GM23248 (cell line): ENCODE data around the gene SH3PXD2A. TPM values are rescaled to one million over a fixed set of nuclear protein-coding genes. Genes with fewer than 3 reads are reported as not detected.

ENCODE experiments used
- DNase-seq: peaks from one replicate; pipeline ENCODE4 v3.0.0-alpha.2; 2015
- H2AFZ ChIP-seq: fragments of 200-600 bp; sonication (generic); 2 replicates; pipeline ENCODE4 v1.6.1; 2016; ENCODE audit warnings: antibody characterized with exemption
- H3F3A ChIP-seq: fragments of 200-600 bp; sonication (generic); 2 replicates; pipeline ENCODE4 v1.6.1; 2016; ENCODE audit warnings: mild to moderate bottlenecking, antibody characterized with exemption, mixed run types; ENCODE audit not compliant: insufficient read depth
- H3K27ac ChIP-seq: fragments of 200-600 bp; sonication (generic); 2 replicates; pipeline ENCODE4 v1.5.1; 2016; ENCODE audit warnings: mild to moderate bottlenecking
- H3K27me3 ChIP-seq: fragments of 200-600 bp; sonication (generic); replicated peaks from 2 replicates; pipeline ENCODE4 v1.6.1; 2016; ENCODE audit warnings: mild to moderate bottlenecking; ENCODE audit not compliant: insufficient read depth
- H3K36me3 ChIP-seq: fragments of 200-600 bp; sonication (generic); 2 replicates; pipeline ENCODE4 v1.6.1; 2016; ENCODE audit warnings: low read depth, mild to moderate bottlenecking
- H3K4me1 ChIP-seq: fragments of 200-600 bp; sonication (generic); 2 replicates; pipeline ENCODE4 v1.6.1; 2016; ENCODE audit warnings: mild to moderate bottlenecking; ENCODE audit not compliant: insufficient read depth
- H3K4me2 ChIP-seq: fragments of 200-600 bp; sonication (generic); one replicate; pipeline ENCODE4 v1.6.1; 2016; ENCODE audit warnings: mild to moderate bottlenecking; ENCODE audit not compliant: unreplicated experiment
- H3K4me3 ChIP-seq: fragments of 200-600 bp; sonication (generic); 2 replicates; pipeline ENCODE4 v1.5.1; 2016; ENCODE audit warnings: mild to moderate bottlenecking
- H3K79me2 ChIP-seq: fragments of 200-600 bp; sonication (generic); 2 replicates; pipeline ENCODE4 v1.6.1; 2016; ENCODE audit warnings: mild to moderate bottlenecking; ENCODE audit not compliant: insufficient read depth
- H3K9ac ChIP-seq: fragments of 200-600 bp; sonication (generic); 2 replicates; pipeline ENCODE4 v1.6.1; 2016; ENCODE audit warnings: mild to moderate bottlenecking
- H3K9me2 ChIP-seq: fragments of 200-600 bp; sonication (generic); 2 replicates; pipeline ENCODE4 v1.6.1; 2016; ENCODE audit warnings: mixed run types, mild to moderate bottlenecking, moderate library complexity; ENCODE audit not compliant: insufficient read depth
- H3K9me3 ChIP-seq: fragments of 200-600 bp; sonication (generic); one replicate; pipeline ENCODE4 v1.6.1; 2017; ENCODE audit warnings: low read depth
- H4K20me1 ChIP-seq: fragments of 200-600 bp; sonication (generic); 2 replicates; pipeline ENCODE4 v1.6.0; 2016; ENCODE audit not compliant: insufficient read depth
- EZH2 ChIP-seq: fragments of 200-600 bp; sonication (generic); IDR thresholded peaks from 2 replicates; pipeline ENCODE4 v1.6.1; 2018; ENCODE audit warnings: antibody characterized with exemption, mild to moderate bottlenecking; ENCODE audit not compliant: insufficient read depth, poor library complexity, severe bottlenecking
- EZH2phosphoT487 ChIP-seq: fragments of 200-600 bp; sonication (generic); IDR thresholded peaks from 2 replicates; pipeline ENCODE4 v1.6.1; 2018; ENCODE audit warnings: antibody characterized with exemption, moderate library complexity, mild to moderate bottlenecking, low read depth; ENCODE audit not compliant: insufficient read depth
- WGBS, 2 experiments: methylation state at CpG; one replicate each; pipeline ENCODE4 v1.1.6; 2015 to 2017; ENCODE audit warnings: low lambda C conversion rate in 2 of 2, low coverage in 1 of 2; ENCODE audit errors: missing lambda C conversion rate in 2 of 2; 5-methylcytosine and 5-hydroxymethylcytosine counted together
- in situ Hi-C: fragments of 300-500 bp; cut with MboI; formaldehyde crosslinking; loops from 2 replicates; pipeline ENCODE4 v1.15.0; 2020
- polyA plus RNA-seq: library from polyadenylated mRNA; unstranded; fragments of >200 nt; fragmentation: Nextera tagmentation; extraction: Ambion mirVana; gene quantifications from 2 replicates; pipeline ENCODE4 v1.2.1, GENCODE V29; 2016
- total RNA-seq: library from RNA; depleted of rRNA; stranded (reverse); fragments of >200 nt; shearing (Covaris generic); gene quantifications from 2 replicates; pipeline ENCODE4 v1.2.3, GENCODE V29; 2014

The SH3PXD2A gene
- total and polyA plus RNA-seq, 2 experiments from 2014 or later: 34.0 to 58.0 TPM

DNA sequence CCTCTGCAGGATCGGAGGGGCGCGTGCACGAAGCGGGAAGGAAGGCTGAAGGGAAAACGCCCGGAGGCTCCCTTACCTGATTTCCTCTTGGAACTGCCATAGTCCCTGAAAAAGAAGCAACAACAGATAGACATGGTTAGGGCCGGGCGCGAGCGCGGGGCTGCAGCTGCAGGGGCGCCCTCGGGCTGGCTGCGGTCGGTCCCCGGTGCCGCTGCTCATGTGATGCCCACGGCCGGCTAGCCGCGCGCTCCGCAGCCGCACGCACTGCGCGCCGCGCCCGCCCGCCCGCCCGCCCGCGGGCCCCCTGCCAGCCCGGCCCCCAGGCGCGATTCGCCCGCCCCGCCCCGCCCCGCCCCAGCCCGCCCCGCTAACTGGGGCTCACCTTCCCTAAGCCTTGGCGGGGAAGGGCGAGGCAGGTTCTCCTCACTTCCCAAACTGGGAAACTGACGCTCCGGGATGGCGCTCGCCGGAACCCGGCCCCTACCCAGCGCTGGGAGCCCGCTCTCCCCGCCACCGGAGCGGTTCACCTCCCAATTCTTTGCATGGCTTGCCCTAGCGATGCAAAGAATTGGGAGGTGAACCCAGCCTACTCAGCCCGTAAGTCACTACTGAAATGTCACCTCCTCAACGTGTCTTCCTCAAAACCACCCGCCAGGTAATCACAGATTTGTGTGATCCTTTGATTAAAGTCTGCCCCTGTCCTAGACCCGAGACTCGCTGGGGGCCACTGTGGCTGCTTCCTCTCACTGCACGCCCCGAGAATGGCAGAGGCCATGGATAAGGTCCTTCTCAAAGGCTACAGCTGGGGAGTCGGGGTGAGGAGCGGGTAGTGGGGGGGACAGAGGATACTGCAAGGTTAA lies 162.2 kb downstream of the SH3PXD2A start:
- Histone ChIP-seq H3K79me2 (peaks cover 4% of the 10 kb centered on the region; the same call in 1 of the 2 replicates), H3K36me3 (no peaks in the 10 kb centered on the region), H3K9me3 (no peaks in the 10 kb centered on the region), H3K9me2 (no peaks in the 10 kb centered on the region), H3K4me1 (peaks cover 28% of the 10 kb centered on the region), H3K9ac (peak overlapping the region; percentile 66), H4K20me1 (no peaks in the 10 kb centered on the region), H3K4me3 (peak overlapping the region; percentile 65), H3K4me2 (peak overlapping the region; percentile 69), H3K27me3 (no peaks in the 10 kb centered on the region), H2AFZ (peak overlapping the region; percentile 52; the same call in 1 of the 2 replicates), H3F3A (peaks cover 22% of the 10 kb centered on the region), H3K27ac (no peak overlapping the region)
- DNase-seq: peak; percentile 77
- in situ Hi-C loops: no loop called here
- TF ChIP-seq EZH2phosphoT487 (no peak), EZH2 (no peak)
- WGBS, 2 experiments: 14 to 15% methylated on average over 42 to 45 of the region's 69 CpGs

DNA sequence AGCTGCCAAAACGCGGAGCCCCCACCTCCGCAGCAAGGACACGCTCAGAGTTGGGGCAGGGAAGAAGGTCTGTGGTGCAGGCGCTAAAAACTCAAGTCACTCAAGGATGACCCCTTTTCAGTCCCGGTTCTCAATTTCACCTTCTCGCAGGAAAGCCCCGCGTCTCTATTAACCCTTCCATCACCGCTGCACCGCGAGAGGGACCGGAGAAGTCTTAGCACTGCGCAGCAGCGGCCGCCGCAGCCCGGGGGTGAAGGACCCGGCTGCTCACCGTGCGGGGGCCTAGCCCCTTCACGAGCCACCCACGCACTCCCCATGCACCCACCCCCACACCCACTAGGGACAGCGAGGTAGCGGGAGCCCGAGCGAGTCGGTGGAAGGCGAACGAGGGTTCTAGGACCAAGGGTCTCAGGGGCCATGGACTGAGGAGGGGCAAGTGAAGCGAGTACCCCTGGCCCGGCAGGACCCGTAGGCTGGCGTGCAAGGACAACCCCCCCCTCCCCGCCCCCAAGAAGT lies 162.9 kb downstream of the SH3PXD2A start:
- no peak overlapping the region for H2AFZ ChIP-seq
- H3K27me3 ChIP-seq: no peaks in the 10 kb centered on the region
- H3K9ac ChIP-seq: peak overlapping the region; percentile 61
- H4K20me1 ChIP-seq: no peaks in the 10 kb centered on the region
- TF ChIP-seq EZH2: no peak
- no peak for TF ChIP-seq EZH2phosphoT487
- H3K9me3 ChIP-seq: no peaks in the 10 kb centered on the region
- no peak overlapping the region for H3K27ac ChIP-seq
- peak overlapping the region; percentile 65 for H3K4me3 ChIP-seq
- peaks cover 22% of the 10 kb centered on the region for H3F3A ChIP-seq
- WGBS, 2 experiments: 49 to 58% methylated on average over 9 to 35 of the region's 35 CpGs
- H3K4me1 ChIP-seq: peaks cover 28% of the 10 kb centered on the region
- H3K79me2 ChIP-seq: peaks cover 4% of the 10 kb centered on the region; the same call in 1 of the 2 replicates
- H3K9me2 ChIP-seq: no peaks in the 10 kb centered on the region
- H3K4me2 ChIP-seq: peak overlapping the region; percentile 69
- no peaks in the 10 kb centered on the region for H3K36me3 ChIP-seq
- in situ Hi-C loops: no loop called here
- no peak for DNase-seq

DNA sequence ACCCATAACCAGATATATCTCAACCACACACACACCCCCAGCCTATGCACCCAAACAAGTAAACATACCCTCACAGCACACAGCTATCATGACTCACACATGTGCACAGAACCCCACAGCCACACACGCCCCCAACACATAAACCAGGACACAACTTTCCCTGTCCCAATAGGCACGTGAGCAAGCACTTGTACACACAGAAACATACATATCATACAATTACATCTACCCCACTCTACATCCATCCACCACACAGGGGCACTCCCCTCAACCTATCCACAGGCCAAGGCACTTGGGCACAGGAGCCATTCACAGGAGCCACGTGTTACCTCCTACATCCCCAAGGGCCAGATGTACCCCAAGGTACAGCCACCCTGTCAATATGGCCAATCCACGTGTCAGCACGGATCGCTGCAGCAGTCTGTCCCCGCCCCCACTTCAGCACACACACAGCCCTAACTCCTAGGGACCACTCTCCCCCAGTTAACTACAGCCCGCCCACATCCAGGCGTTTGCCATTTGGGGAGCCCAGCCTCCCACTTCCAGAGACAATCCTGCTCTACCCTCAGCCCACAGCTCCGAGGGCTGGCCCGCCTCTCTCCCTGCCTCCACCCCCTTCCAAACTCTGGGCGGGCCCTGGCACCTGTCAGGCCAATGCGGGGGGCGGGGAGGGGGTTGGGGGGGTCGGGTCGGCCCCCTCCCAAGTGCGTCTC lies 163.5 kb downstream of the SH3PXD2A start:
- H4K20me1 ChIP-seq: no peaks in the 10 kb centered on the region
- H2AFZ ChIP-seq: no peak overlapping the region
- H3K27me3 ChIP-seq: no peaks in the 10 kb centered on the region
- H3K9me2 ChIP-seq: no peaks in the 10 kb centered on the region
- H3K4me2 ChIP-seq: no peak overlapping the region
- no peak overlapping the region for H3K9ac ChIP-seq
- no peak for TF ChIP-seq EZH2phosphoT487
- no peak for TF ChIP-seq EZH2
- peaks cover 17% of the 10 kb centered on the region for H3F3A ChIP-seq
- H3K4me3 ChIP-seq: no peak overlapping the region
- no peaks in the 10 kb centered on the region for H3K9me3 ChIP-seq
- H3K27ac ChIP-seq: no peak overlapping the region
- peaks cover 4% of the 10 kb centered on the region; the same call in 1 of the 2 replicates for H3K79me2 ChIP-seq
- peak; percentile 40 for DNase-seq
- in situ Hi-C loops: no loop called here
- H3K4me1 ChIP-seq: peaks cover 23% of the 10 kb centered on the region
- 66 to 81% methylated on average over 14 to 17 of the region's 17 CpGs for WGBS, 2 experiments
- no peaks in the 10 kb centered on the region for H3K36me3 ChIP-seq

GRCh38 chr10:103691267-103691666 lies 164.1 kb downstream of the SH3PXD2A start:
- peaks cover 18% of the 10 kb centered on the region for H3K4me1 ChIP-seq
- H3K27me3 ChIP-seq: no peaks in the 10 kb centered on the region
- H3K4me2 ChIP-seq: no peak overlapping the region
- H2AFZ ChIP-seq: no peak overlapping the region
- H3K36me3 ChIP-seq: no peaks in the 10 kb centered on the region
- H3K79me2 ChIP-seq: peaks cover 4% of the 10 kb centered on the region
- no peak overlapping the region for H3K9ac ChIP-seq
- no peak overlapping the region for H3K27ac ChIP-seq
- no peaks in the 10 kb centered on the region for H3K9me3 ChIP-seq
- H3F3A ChIP-seq: peaks cover 13% of the 10 kb centered on the region
- 91 to 93% methylated on average over 4 of the region's 4 CpGs for WGBS, 2 experiments
- TF ChIP-seq EZH2: no peak
- no peak for TF ChIP-seq EZH2phosphoT487
- no peak for DNase-seq
- H3K9me2 ChIP-seq: no peaks in the 10 kb centered on the region
- no peaks in the 10 kb centered on the region for H4K20me1 ChIP-seq
- in situ Hi-C loops: no loop called here
- H3K4me3 ChIP-seq: no peak overlapping the region
